SK-N-SH (cell line): ENCODE measurements around the gene ANKRD44.

Experiments
- MEF2A ChIP-seq: IDR thresholded peaks from 2 replicates; pipeline ENCODE4 v1.4.0; 2012; ENCODE audit warnings: low read depth, borderline replicate concordance
- TF ChIP-seq, protein P1 (sequence below): fragments of 200-600 bp; sonication (generic); IDR thresholded peaks from 2 replicates; pipeline ENCODE4 v1.6.1; 2017; ENCODE audit warnings: antibody characterized with exemption, mild to moderate bottlenecking, moderate library complexity

DNA sequence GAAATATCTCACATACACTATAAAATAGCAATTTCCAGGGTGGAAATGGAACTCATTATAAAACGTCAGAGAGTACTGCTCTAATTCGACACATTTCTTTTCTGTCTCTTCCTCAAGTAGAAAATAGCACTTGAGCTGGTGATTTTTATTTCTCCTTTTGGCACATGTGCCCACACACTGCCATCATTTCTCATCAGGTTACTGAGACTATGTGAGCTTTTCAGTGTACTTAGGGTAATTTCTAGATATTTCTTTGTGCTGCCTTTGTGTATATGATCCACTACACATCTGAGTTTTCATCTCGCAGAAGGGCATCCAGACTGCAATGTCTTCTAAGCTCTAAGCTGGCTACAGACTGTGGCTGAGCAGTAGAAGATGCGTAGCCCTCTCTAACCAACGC is 321.9 kb downstream of the ANKRD44 start:
- TF ChIP-seq MEF2A = no peak
- TF ChIP-seq, protein P1, sequence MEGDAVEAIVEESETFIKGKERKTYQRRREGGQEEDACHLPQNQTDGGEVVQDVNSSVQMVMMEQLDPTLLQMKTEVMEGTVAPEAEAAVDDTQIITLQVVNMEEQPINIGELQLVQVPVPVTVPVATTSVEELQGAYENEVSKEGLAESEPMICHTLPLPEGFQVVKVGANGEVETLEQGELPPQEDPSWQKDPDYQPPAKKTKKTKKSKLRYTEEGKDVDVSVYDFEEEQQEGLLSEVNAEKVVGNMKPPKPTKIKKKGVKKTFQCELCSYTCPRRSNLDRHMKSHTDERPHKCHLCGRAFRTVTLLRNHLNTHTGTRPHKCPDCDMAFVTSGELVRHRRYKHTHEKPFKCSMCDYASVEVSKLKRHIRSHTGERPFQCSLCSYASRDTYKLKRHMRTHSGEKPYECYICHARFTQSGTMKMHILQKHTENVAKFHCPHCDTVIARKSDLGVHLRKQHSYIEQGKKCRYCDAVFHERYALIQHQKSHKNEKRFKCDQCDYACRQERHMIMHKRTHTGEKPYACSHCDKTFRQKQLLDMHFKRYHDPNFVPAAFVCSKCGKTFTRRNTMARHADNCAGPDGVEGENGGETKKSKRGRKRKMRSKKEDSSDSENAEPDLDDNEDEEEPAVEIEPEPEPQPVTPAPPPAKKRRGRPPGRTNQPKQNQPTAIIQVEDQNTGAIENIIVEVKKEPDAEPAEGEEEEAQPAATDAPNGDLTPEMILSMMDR = no peak
